H1 (cell line): ENCODE results near the gene GCLM. TPM values are rescaled to one million over a fixed set of nuclear protein-coding genes. Genes with fewer than 3 reads are reported as not detected.

ENCODE experiments used
- CTCF ChIA-PET: fragments of 300-600 bp; sonication (Branson Sonifier 250); formaldehyde crosslinking; loops from one replicate; lab custom pipeline; 2021; ENCODE audit not compliant: partially characterized antibody; lab: Charles Lee
- POLR2A ChIA-PET: fragments of 300-600 bp; sonication (Branson Sonifier 250); formaldehyde crosslinking; loops from one replicate; lab custom pipeline; 2021; ENCODE audit warnings: inconsistent platforms; ENCODE audit not compliant: partially characterized antibody; lab: Charles Lee
- DNase-seq, 2 experiments: peaks; one replicate each; pipeline versions ENCODE4 v3.0.0 to v3.0.0-alpha.2; 2010 to 2022; ENCODE audit warnings: low spot score in 2 of 2, low read depth in 1 of 2, mixed read lengths in 1 of 2
- FAIRE-seq: peaks from 2 replicates; lab custom pipeline; 2011; peaks lifted over from hg19 to GRCh38; lab: Jason Lieb, UNC
- H2AFZ ChIP-seq: 2 replicates; pipeline ENCODE4 v1.8.1; 2012; ENCODE audit warnings: low read length, inconsistent platforms
- H2AK5ac ChIP-seq: 2 replicates; pipeline ENCODE4 v1.6.1; 2013; ENCODE audit warnings: low read depth, low read length
- H2BK120ac ChIP-seq: replicated peaks from 2 replicates; pipeline ENCODE3; 2013; ENCODE audit warnings: low read depth, low read length, inconsistent platforms
- H2BK12ac ChIP-seq: 2 replicates; pipeline ENCODE4 v1.6.1; 2013; ENCODE audit warnings: low read depth, low read length
- H2BK15ac ChIP-seq: 2 replicates; pipeline ENCODE4 v1.6.1; 2013; ENCODE audit warnings: low read length
- H2BK20ac ChIP-seq: 2 replicates; pipeline ENCODE4 v1.6.1; 2013; ENCODE audit warnings: low read length
- H2BK5ac ChIP-seq: 2 replicates; pipeline ENCODE4 v1.6.1; 2013; ENCODE audit warnings: low read depth, low read length
- H3K14ac ChIP-seq: 2 replicates; pipeline ENCODE4 v1.6.1; 2013; ENCODE audit warnings: inconsistent platforms; ENCODE audit not compliant: insufficient read length
- H3K18ac ChIP-seq: 2 replicates; pipeline ENCODE4 v1.6.1; 2013; ENCODE audit warnings: low read length; ENCODE audit errors: extremely low read depth
- H3K23ac ChIP-seq: 2 replicates; pipeline ENCODE4 v1.6.1; 2013; ENCODE audit warnings: inconsistent platforms; ENCODE audit not compliant: insufficient read length
- H3K23me2 ChIP-seq: 2 replicates; pipeline ENCODE4 v1.6.1; 2013; ENCODE audit warnings: low read depth, low read length
- H3K27ac ChIP-seq: 2 replicates; pipeline ENCODE4 v1.6.1; 2011; ENCODE audit warnings: low read depth, low read length, inconsistent platforms
- H3K27me3 ChIP-seq, 4 experiments: replicated peaks in 1 of 4; 1 replicate in 1 of 4; 2 replicates in 3 of 4; pipeline versions ENCODE4 v1.6.1 to v1.8.1; 2011 to 2013; ENCODE audit warnings: low read length in 3 of 4, mild to moderate bottlenecking in 3 of 4, inconsistent platforms in 2 of 4, mixed read lengths in 2 of 4, moderate library complexity in 1 of 4; ENCODE audit not compliant: control insufficient read depth in 3 of 4, insufficient read depth in 3 of 4; ENCODE audit errors: extremely low read depth in 1 of 4
- H3K36me3 ChIP-seq, 4 experiments: 2 replicates each; pipeline versions ENCODE4 v1.6.1 to v1.8.1; 2011 to 2013; ENCODE audit warnings: mild to moderate bottlenecking in 4 of 4, low read length in 3 of 4, moderate library complexity in 2 of 4, control low read depth in 1 of 4, inconsistent platforms in 1 of 4; ENCODE audit not compliant: insufficient read depth in 4 of 4, control insufficient read depth in 2 of 4
- H3K4ac ChIP-seq: replicated peaks from 2 replicates; pipeline ENCODE3; 2013; ENCODE audit warnings: low read length, low read depth, mixed read lengths, inconsistent platforms; ENCODE audit not compliant: insufficient read length
- H3K4me1 ChIP-seq, 4 experiments: replicated peaks in 1 of 4; 1 replicate in 1 of 4; 2 replicates in 3 of 4; pipeline versions ENCODE4 v1.6.1 to v1.8.1; 2011 to 2013; ENCODE audit warnings: low read length in 3 of 4, inconsistent platforms in 2 of 4, mixed read lengths in 1 of 4; ENCODE audit not compliant: insufficient read depth in 4 of 4, control insufficient read depth in 3 of 4
- H3K4me2 ChIP-seq, 2 experiments: 2 replicates each; pipeline versions ENCODE4 v1.6.1 to v1.8.1; 2011 to 2013; ENCODE audit warnings: low read depth in 2 of 2, low read length in 2 of 2, control low read depth in 1 of 2, inconsistent platforms in 1 of 2, mild to moderate bottlenecking in 1 of 2; ENCODE audit not compliant: insufficient read depth in 1 of 2
- H3K4me3 ChIP-seq, 4 experiments: fragments of 200-600, 300-600 bp in 1 of 4; sonication (generic), shearing (Covaris generic), sonication (Bioruptor Twin) in 1 of 4; 2 replicates each; pipeline versions ENCODE4 v1.5.1 to v1.8.1; 2011 to 2016; ENCODE audit warnings: low read length in 4 of 4, low read depth in 3 of 4, control low read depth in 2 of 4, inconsistent platforms in 2 of 4, mild to moderate bottlenecking in 2 of 4, mixed read lengths in 1 of 4, moderate library complexity in 1 of 4; ENCODE audit not compliant: insufficient read depth in 2 of 4; ENCODE audit errors: extremely low read depth in 1 of 4
- H3K56ac ChIP-seq: replicated peaks from 2 replicates; pipeline ENCODE3; 2013; ENCODE audit warnings: low read depth, mild to moderate bottlenecking, mixed read lengths, low read length, inconsistent platforms; ENCODE audit not compliant: insufficient read length
- H3K79me1 ChIP-seq: 2 replicates; pipeline ENCODE4 v1.6.1; 2013; ENCODE audit warnings: low read depth, low read length, control low read depth
- H3K79me2 ChIP-seq, 2 experiments: 2 replicates each; pipeline versions ENCODE4 v1.6.1 to v1.8.1; 2012 to 2013; ENCODE audit warnings: low read length in 2 of 2, mild to moderate bottlenecking in 2 of 2, inconsistent platforms in 1 of 2; ENCODE audit not compliant: insufficient read depth in 2 of 2, control insufficient read depth in 1 of 2
- H3K9ac ChIP-seq, 4 experiments: replicated peaks in 1 of 4; 1 replicate in 1 of 4; 2 replicates in 3 of 4; pipeline versions ENCODE4 v1.6.1 to v1.8.1; 2011 to 2013; ENCODE audit warnings: low read depth in 3 of 4, low read length in 3 of 4, control low read depth in 2 of 4, mild to moderate bottlenecking in 2 of 4, moderate library complexity in 2 of 4, inconsistent platforms in 1 of 4; ENCODE audit errors: extremely low read depth in 1 of 4
- H3K9me3 ChIP-seq, 2 experiments: 2 replicates each; pipeline versions ENCODE4 v1.6.1 to v1.8.1; 2012 to 2013; ENCODE audit warnings: mild to moderate bottlenecking in 2 of 2, moderate library complexity in 2 of 2, control low read depth in 1 of 2, inconsistent platforms in 1 of 2, low read depth in 1 of 2, low read length in 1 of 2, mixed read lengths in 1 of 2; ENCODE audit not compliant: insufficient read depth in 2 of 2
- H4K20me1 ChIP-seq, 2 experiments: replicated peaks in 1 of 2; 2 replicates each; pipeline versions ENCODE3 to v1.8.1; 2011 to 2013; ENCODE audit warnings: inconsistent platforms in 2 of 2, low read length in 2 of 2, mild to moderate bottlenecking in 1 of 2; ENCODE audit not compliant: insufficient read depth in 2 of 2, control insufficient read depth in 1 of 2
- H4K5ac ChIP-seq: 2 replicates; pipeline ENCODE4 v1.6.1; 2013; ENCODE audit warnings: low read length, low read depth, mixed read lengths, inconsistent platforms; ENCODE audit not compliant: insufficient read length
- H4K8ac ChIP-seq: 2 replicates; pipeline ENCODE4 v1.8.0; 2013; ENCODE audit warnings: mild to moderate bottlenecking, moderate library complexity, low read length, inconsistent platforms; ENCODE audit not compliant: insufficient read depth; ENCODE audit errors: extremely low read depth
- H4K91ac ChIP-seq: replicated peaks from 2 replicates; pipeline ENCODE3; 2013; ENCODE audit warnings: low read length, mixed read lengths, inconsistent platforms; ENCODE audit not compliant: insufficient read length
- ATF2 ChIP-seq: IDR thresholded peaks from 2 replicates; pipeline ENCODE4 v1.6.1; 2012; ENCODE audit warnings: low read length, inconsistent platforms
- CBX8 ChIP-seq: fragments of 300-800, 300-1000 bp; sonication (generic); IDR thresholded peaks from 2 replicates; pipeline ENCODE4 v1.7.1; 2016; ENCODE audit warnings: low read depth, low read length, borderline replicate concordance
- JUN ChIP-seq: IDR thresholded peaks from 2 replicates; pipeline ENCODE4 v1.6.1; 2011; ENCODE audit warnings: low read depth, mild to moderate bottlenecking, improper control_type of control experiment, low read length
- JUND ChIP-seq: IDR thresholded peaks from 2 replicates; pipeline ENCODE4 v1.6.1; 2011; ENCODE audit warnings: mild to moderate bottlenecking, improper control_type of control experiment, low read length
- MAFK ChIP-seq: IDR thresholded peaks from 2 replicates; pipeline ENCODE4 v1.6.1; 2012; ENCODE audit warnings: low read depth, mild to moderate bottlenecking, improper control_type of control experiment, low read length
- MAX ChIP-seq: IDR thresholded peaks from 2 replicates; pipeline ENCODE4 v1.6.1; 2012; ENCODE audit warnings: inconsistent platforms
- POLR2AphosphoS5 ChIP-seq: IDR thresholded peaks from 2 replicates; pipeline ENCODE4 v1.6.1; 2011; ENCODE audit warnings: low read depth, low read length
- TEAD4 ChIP-seq: IDR thresholded peaks from 2 replicates; pipeline ENCODE4 v1.6.1; 2012; ENCODE audit warnings: low read depth, low read length, inconsistent platforms, mixed read lengths
- WGBS, 2 experiments: shearing (Covaris generic) in 1 of 2; methylation state at CpG; one replicate each; pipeline versions ENCODE4 v1.1.6 to v1.1.7; 2013 to 2015; ENCODE audit warnings: low lambda C conversion rate in 2 of 2, mixed read lengths in 2 of 2, inconsistent platforms in 1 of 2, low coverage in 1 of 2, missing lambda C conversion rate in 1 of 2; ENCODE audit not compliant: insufficient replicate concordance in 2 of 2, insufficient coverage in 1 of 2, insufficient read length in 1 of 2; ENCODE audit errors: extremely low coverage in 1 of 2, missing lambda C conversion rate in 1 of 2; 5-methylcytosine and 5-hydroxymethylcytosine counted together
- polyA plus RNA-seq, 7 experiments: library from polyadenylated mRNA; depleted of rRNA in 3 of 7; stranded (reverse) in 5 of 7; unstranded in 2 of 7; fragments of >200 nt in 5 of 7; fragments of 200-250 nt in 2 of 7; gene quantifications; 1 replicate in 5 of 7; 2 replicates in 1 of 7; 4 replicates in 1 of 7; pipeline versions ENCODE4 v1.2.1 to v1.2.3, GENCODE V29; 2011 to 2013; ENCODE audit warnings: missing spikeins in 2 of 7, mixed read lengths in 2 of 7
- total RNA-seq: library from RNA; stranded (reverse); fragmentation: NEBNext Ultra II Directional; extraction: Animal tissue kit (Norgen Biotek cat#: 25700); gene quantifications from 2 replicates; pipeline ENCODE4 v1.2.1, GENCODE V29; 2021

GCLM gene
- total and polyA plus RNA-seq, 2 of the 8 experiments (the other 6 are each of a cell fraction or from before 2014, with no cell fraction given): 3.1 to 12.8 TPM

- TF ChIP-seq POLR2AphosphoS5 (peak; percentile 12; the same call in 1 of the 2 replicates), CBX8 (no peak), TEAD4 (peak; percentile 55; the same call in 1 of the 2 replicates), MAX (peak; percentile 48; the same call in 1 of the 2 replicates), MAFK (no peak), JUND (peak; percentile 62), JUN (peak; percentile 77; the same call in 1 of the 2 replicates), ATF2 (peak; percentile 92)
- DNase-seq (no peak), FAIRE-seq (no peak)
- no peaks in the 10 kb centered on the region for H3K79me2 ChIP-seq
- H3K36me3 ChIP-seq: no peaks in the 10 kb centered on the region; a peak in 1 of 8 replicates
- 0 out of 2 replicates have a peak overlapping the region, but pooled peaks have one; percentile 52 for H2BK12ac ChIP-seq
- H4K20me1 ChIP-seq: no peaks in the 10 kb centered on the region
- no peak overlapping the region for H4K91ac ChIP-seq
- no peaks in the 10 kb centered on the region; a peak in 1 of 7 replicates for H3K27me3 ChIP-seq
- ChIA-PET POLR2A (interaction anchor here (0.8 to 3.1 kb wide), 15 partner anchors 23 to 397 kb away, joined by 3 to 14 read pairs (median 4); partner anchors contain the start of genes BCAR3 and DNTTIP2), CTCF (interaction anchor here (0.6 to 14.0 kb wide), 13 partner anchors 25 to 244 kb away, joined by 3 to 324 read pairs (median 5); no protein-coding TSS in a partner anchor)
- H3K14ac ChIP-seq: no peak overlapping the region
- H3K18ac ChIP-seq: no peak overlapping the region
- no peak overlapping the region for H2BK15ac ChIP-seq
- H3K4me1 ChIP-seq: peaks cover 0 to 7% (median 3%) of the 10 kb centered on the region in 4 experiments; a peak in 2 of 7 replicates
- 64% methylated on average over 16 of the region's 16 CpGs; no CpG with 5 or more reads in 1 of the 2 experiments for WGBS, 2 experiments
- H3K4me3 ChIP-seq: peak overlapping the region; percentile 73 to 93 (median 82)
- peaks cover 0 to 7% of the 10 kb centered on the region in 2 experiments; a peak in 1 of 4 replicates for H3K9me3 ChIP-seq
- peaks cover 4% of the 10 kb centered on the region; the same call in 1 of the 2 replicates for H3K23me2 ChIP-seq
- H3K23ac ChIP-seq: no peak overlapping the region
- no peak overlapping the region for H3K56ac ChIP-seq
- H3K4ac ChIP-seq: no peak overlapping the region
- H2AK5ac ChIP-seq: no peak overlapping the region
- H3K79me1 ChIP-seq: no peaks in the 10 kb centered on the region
- no peak overlapping the region for H2BK20ac ChIP-seq
- H3K9ac ChIP-seq: no peak overlapping the region
- H3K27ac ChIP-seq: no peak overlapping the region
- H4K5ac ChIP-seq: no peak overlapping the region
- H2AFZ ChIP-seq: peak overlapping the region; percentile 30; the same call in 1 of the 2 replicates
- H4K8ac ChIP-seq: no peak overlapping the region
- peak overlapping the region; percentile 65 to 69 for H3K4me2 ChIP-seq
- H2BK120ac ChIP-seq: no peak overlapping the region
- 0 out of 2 replicates have a peak overlapping the region, but pooled peaks have one; percentile 18 for H2BK5ac ChIP-seq
Measured at GRCh38 chr1:93845538-93846205, 63.6 kb downstream of the GCLM start.
